Measurements from ENCODE around the gene ASB18. TPM values are rescaled to one million over a fixed set of nuclear protein-coding genes. Genes with fewer than 3 reads are reported as not detected.

The ASB18 gene
- total RNA-seq, 4 donors from 2014 or later, result not detected

DNA sequence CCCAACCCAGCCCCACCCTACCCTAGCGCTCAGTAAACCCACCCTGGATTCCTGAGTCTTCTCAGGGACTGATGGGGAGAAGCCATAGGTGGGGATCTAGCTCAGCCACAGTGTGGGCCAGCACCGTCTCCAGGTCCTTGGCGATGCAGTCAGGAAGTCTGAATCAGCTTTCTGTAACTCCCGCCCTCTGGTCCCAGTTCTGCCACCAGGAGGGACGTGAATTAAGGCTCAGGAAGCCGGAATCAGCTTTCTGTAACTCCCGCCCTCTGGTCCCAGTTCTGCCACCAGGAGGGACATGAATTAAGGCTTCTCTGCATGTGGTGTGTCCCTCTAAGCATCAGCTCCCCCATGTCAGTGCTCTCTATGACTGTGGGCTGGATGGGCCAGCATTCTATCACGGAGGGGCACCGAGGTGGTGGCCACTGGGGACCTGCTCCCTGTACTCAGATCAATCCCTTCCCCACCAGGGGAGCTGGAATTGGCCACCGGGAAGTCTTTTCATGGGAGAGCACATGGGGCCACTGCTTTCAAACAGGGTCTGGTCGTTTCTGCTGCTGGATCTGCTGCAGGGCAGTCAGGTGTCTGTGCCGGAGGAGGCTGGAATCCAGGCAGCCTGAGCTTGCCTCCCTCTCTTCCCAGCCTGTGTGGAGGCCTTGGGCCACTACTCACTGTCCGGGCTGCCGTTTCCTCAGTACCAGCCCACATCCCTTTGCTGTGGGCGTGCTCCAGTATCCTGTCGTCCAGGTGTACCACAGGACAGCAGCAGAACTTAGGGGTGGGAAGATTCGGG lies 24.7 kb downstream of the ASB18 start:
- DNase-seq (ENCODE audit: low spot score in 2 of 2), result no peak
- Histone ChIP-seq H3K27me3 (peaks cover 0 to 59% of the 10 kb centered on the region in 2 donors), H3K36me3 (no peaks in the 10 kb centered on the region), H3K27ac (no peak overlapping the region), H3K4me1 (peaks cover 0 to 17% (median 0%) of the 10 kb centered on the region in 4 donors), H3K4me3 (no peak overlapping the region), H3K9me3 (peaks cover 0 to 4% (median 0%) of the 10 kb centered on the region in 4 donors)
- no peak for TF ChIP-seq EP300 (IDR thresholded peaks at IDR 0.05)
- no peak for TF ChIP-seq POLR2A (IDR thresholded peaks at IDR 0.05)
- TF ChIP-seq, protein P1, sequence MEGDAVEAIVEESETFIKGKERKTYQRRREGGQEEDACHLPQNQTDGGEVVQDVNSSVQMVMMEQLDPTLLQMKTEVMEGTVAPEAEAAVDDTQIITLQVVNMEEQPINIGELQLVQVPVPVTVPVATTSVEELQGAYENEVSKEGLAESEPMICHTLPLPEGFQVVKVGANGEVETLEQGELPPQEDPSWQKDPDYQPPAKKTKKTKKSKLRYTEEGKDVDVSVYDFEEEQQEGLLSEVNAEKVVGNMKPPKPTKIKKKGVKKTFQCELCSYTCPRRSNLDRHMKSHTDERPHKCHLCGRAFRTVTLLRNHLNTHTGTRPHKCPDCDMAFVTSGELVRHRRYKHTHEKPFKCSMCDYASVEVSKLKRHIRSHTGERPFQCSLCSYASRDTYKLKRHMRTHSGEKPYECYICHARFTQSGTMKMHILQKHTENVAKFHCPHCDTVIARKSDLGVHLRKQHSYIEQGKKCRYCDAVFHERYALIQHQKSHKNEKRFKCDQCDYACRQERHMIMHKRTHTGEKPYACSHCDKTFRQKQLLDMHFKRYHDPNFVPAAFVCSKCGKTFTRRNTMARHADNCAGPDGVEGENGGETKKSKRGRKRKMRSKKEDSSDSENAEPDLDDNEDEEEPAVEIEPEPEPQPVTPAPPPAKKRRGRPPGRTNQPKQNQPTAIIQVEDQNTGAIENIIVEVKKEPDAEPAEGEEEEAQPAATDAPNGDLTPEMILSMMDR (IDR thresholded peaks at IDR 0.05), result no peak
- WGBS, 2 donors, result 52 to 63% methylated on average over 16 to 17 of the region's 17 CpGs

DNA sequence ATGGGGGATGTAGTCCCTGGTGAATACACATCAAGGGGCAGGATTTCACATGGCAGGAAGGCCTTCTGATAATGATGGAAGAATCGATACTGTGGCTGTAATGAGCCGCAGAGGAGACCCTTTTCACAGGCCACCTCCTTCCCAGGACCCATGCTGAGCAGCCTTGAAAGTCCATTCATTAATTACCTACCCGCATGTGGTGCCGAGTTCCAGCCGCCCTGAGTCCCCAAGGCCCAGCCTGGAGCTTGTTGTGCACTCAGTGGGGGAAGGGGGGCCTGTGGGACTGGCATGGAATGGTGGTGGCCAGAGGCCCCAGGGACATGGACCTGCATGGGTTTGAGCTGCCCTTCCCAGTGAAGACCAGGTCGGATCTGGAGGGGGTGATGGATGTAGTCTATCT lies 25.5 kb downstream of the ASB18 start:
- 41 to 66% methylated on average over 6 of the region's 6 CpGs for WGBS, 2 donors

DNA sequence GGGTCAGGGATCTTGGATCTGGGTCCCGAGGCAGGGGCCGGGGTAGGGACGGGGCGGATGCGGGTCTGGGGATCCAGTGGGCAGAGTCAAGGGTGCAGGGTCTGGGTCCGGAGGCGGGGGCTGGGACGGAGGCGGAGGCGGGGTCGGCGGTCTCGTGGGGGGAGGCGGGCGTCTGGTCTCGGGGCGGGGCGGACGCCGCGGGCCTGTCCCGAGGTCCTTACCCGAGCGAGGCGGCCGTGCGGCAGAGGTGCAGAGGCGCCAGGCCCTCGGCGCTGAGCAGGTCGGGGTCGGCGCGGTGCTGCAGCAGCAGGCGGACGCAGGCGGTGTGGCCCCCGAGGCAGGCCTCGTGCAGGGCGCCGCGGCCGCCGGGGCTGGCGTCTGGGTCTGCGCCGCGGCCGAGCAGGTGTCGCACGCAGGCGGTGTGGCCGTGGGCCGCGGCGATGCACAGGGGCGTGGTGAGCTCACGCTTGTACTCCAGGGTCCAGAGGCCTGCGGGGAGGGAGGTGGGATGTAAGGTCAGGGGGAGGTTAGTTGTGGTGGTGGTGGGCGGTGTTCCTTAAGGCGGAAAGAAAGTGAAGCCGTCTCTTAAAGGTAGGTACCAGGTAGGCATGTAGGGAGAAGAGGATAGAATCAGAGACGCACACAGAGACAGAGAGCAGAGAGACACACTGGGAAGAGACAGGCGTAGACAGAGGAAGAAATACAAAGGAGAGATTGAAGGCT lies 26.6 kb downstream of the ASB18 start:
- no peak for TF ChIP-seq EP300 (IDR thresholded peaks at IDR 0.05)
- TF ChIP-seq, protein P1 (IDR thresholded peaks at IDR 0.05), result no peak
- TF ChIP-seq POLR2A (IDR thresholded peaks at IDR 0.05), result no peak
- H3K27ac ChIP-seq, result no peak overlapping the region
- DNase-seq (ENCODE audit: low spot score in 2 of 2), result no peak
- H3K9me3 ChIP-seq, result peaks cover 0 to 20% (median 3%) of the 10 kb centered on the region in 4 donors
- H3K4me3 ChIP-seq, result peak overlapping the region in 1 of 4 donors; percentile 23
- peaks cover 0 to 65% of the 10 kb centered on the region in 2 donors for H3K27me3 ChIP-seq
- peaks cover 0 to 17% (median 0%) of the 10 kb centered on the region in 4 donors for H3K4me1 ChIP-seq
- 12 to 23% methylated on average over 33 to 44 of the region's 64 CpGs for WGBS, 2 donors
- H3K36me3 ChIP-seq, result no peaks in the 10 kb centered on the region

More for the DNA sequence above, 25.5 kb downstream of the ASB18 start:
- peaks cover 0 to 65% of the 10 kb centered on the region in 2 donors for H3K27me3 ChIP-seq
- H3K27ac ChIP-seq, result no peak overlapping the region
- TF ChIP-seq EP300 (IDR thresholded peaks at IDR 0.05), result no peak
- TF ChIP-seq, protein P1 (IDR thresholded peaks at IDR 0.05), result no peak
- no peak for TF ChIP-seq POLR2A (IDR thresholded peaks at IDR 0.05)
- no peak overlapping the region for H3K4me3 ChIP-seq
- peaks cover 0 to 17% (median 0%) of the 10 kb centered on the region in 4 donors for H3K4me1 ChIP-seq
- peaks cover 0 to 11% (median 0%) of the 10 kb centered on the region in 4 donors for H3K9me3 ChIP-seq
- no peaks in the 10 kb centered on the region for H3K36me3 ChIP-seq
- no peak for DNase-seq (ENCODE audit: low spot score in 2 of 2)

DNA sequence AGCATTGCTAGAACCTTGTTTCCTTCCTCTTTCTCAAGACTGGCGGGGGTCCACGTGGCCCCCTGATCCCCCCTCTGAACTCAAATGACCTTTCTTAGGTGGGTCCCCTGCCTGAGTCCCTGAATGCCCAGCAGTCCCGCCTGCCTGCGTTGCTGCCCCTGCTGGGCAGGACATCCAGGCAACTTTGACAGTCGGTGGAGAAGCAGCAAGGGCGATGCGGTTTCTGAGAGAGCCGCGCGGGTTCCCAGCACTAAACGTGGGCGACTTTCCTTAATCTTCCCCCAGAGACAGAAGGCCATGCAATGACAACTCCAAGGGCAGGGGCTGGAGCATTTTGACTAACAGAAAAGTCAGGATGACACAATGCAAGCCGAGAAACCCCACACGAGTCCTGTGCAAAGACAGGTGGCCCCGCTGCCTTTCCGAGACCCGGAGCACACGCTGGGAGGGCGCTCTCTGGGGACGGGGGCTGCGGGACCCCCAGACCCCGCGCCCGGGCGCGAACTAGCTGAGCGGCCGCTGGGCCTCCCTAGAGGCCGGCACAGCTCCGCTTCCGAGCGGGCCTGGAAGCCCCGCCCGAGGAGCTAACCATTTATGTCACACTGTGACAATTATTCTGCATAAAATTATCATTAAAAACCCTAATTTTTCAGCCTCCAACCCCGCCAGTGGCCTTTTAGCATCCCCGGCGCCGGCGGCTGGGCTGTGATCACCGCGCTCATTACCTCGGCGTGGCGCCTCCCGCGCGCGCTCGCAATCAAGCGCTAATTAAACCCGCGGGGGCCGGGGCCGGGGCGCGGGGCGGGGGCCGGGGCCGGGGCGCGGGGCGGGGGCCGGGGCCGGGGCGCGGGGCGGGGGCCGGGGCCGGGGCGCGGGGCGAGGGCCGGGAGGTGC lies 27.4 kb downstream of the ASB18 start:
- peaks cover 0 to 65% of the 10 kb centered on the region in 2 donors for H3K27me3 ChIP-seq
- peaks cover 0 to 28% (median 4%) of the 10 kb centered on the region in 4 donors for H3K9me3 ChIP-seq
- WGBS, 2 donors, result 1 to 4% methylated on average over 45 to 62 of the region's 73 CpGs
- no peak overlapping the region for H3K27ac ChIP-seq
- H3K36me3 ChIP-seq, result no peaks in the 10 kb centered on the region
- H3K4me1 ChIP-seq, result peaks cover 0 to 17% (median 0%) of the 10 kb centered on the region in 4 donors
- peak overlapping the region in 1 of 4 donors; percentile 23 for H3K4me3 ChIP-seq
- TF ChIP-seq EP300 (IDR thresholded peaks at IDR 0.05) (no peak), POLR2A (IDR thresholded peaks at IDR 0.05) (no peak)
- TF ChIP-seq, protein P1 (IDR thresholded peaks at IDR 0.05), result no peak
- no peak for DNase-seq (ENCODE audit: low spot score in 2 of 2)

All from tibial nerve (tissue), 4 donors.